Suprapubic skin (tissue), 4 donors: ENCODE results near the gene ZNF564. TPM values are rescaled to one million over a fixed set of nuclear protein-coding genes. Genes with fewer than 3 reads are reported as not detected.

Experiments
- DNase-seq, 2 donors: peaks; one replicate each; pipeline ENCODE4 v3.0.0-alpha.2; 2019; ENCODE audit warnings: low spot score in 2 of 2
- H3K27ac ChIP-seq: fragments of 200-600 bp; sonication (generic); one replicate; pipeline ENCODE4 v1.5.1; 2019
- H3K27me3 ChIP-seq: fragments of 200-600 bp; sonication (generic); one replicate; pipeline ENCODE4 v1.5.1; 2019
- H3K36me3 ChIP-seq: fragments of 200-600 bp; sonication (generic); one replicate; pipeline ENCODE4 v1.5.1; 2019
- H3K4me1 ChIP-seq: fragments of 200-600 bp; sonication (generic); one replicate; pipeline ENCODE4 v1.5.1; 2019
- H3K4me3 ChIP-seq: fragments of 200-600 bp; sonication (generic); one replicate; pipeline ENCODE4 v1.5.1; 2019; ENCODE audit warnings: mild to moderate bottlenecking
- H3K9me3 ChIP-seq: fragments of 200-600 bp; sonication (generic); one replicate; pipeline ENCODE4 v1.5.1; 2019
- CTCF ChIP-seq, 2 donors: fragments of 200-600 bp in 1 of 2; fragments of 450-650 bp in 1 of 2; sonication (generic) in 1 of 2; IDR thresholded peaks; one replicate each; pipeline ENCODE4 v1.5.1; 2016 to 2019; ENCODE audit warnings: antibody characterized with exemption in 2 of 2, mild to moderate bottlenecking in 1 of 2, moderate library complexity in 1 of 2
- EP300 ChIP-seq: sonication (generic); formaldehyde crosslinking; IDR thresholded peaks from one replicate; pipeline ENCODE4 v1.6.1; 2017; ENCODE audit warnings: antibody characterized with exemption
- POLR2A ChIP-seq, 2 donors: fragments of 450-650 bp; IDR thresholded peaks; one replicate each; pipeline ENCODE4 v1.6.1; 2017; ENCODE audit warnings: antibody characterized with exemption in 2 of 2, mild to moderate bottlenecking in 2 of 2, moderate library complexity in 2 of 2
- POLR2AphosphoS5 ChIP-seq, 3 donors: sonication (generic); formaldehyde crosslinking; IDR thresholded peaks; one replicate each; pipeline ENCODE4 v1.6.1; 2017; ENCODE audit warnings: antibody characterized with exemption in 3 of 3
- WGBS: methylation state at CpG from one replicate; pipeline ENCODE4 v1.1.5; 2018; 5-methylcytosine and 5-hydroxymethylcytosine counted together
- total RNA-seq, 4 donors: library from RNA; depleted of rRNA; stranded (reverse); fragments of >200 nt; gene quantifications; one replicate each; pipeline ENCODE4 v1.1.0, GENCODE V29; 2016

Gene ZNF564
- total RNA-seq: 10 to 100 TPM in 1 of 4 donors, 1 to 10 TPM in 3; 5.6 to 17.4 (median 7.6) TPM

- DNase-seq: peak; percentile 97 to 98
- Histone ChIP-seq H3K9me3 (no peaks in the 10 kb centered on the region), H3K27ac (peak within 1 kb of the TSS; percentile 91), H3K4me1 (peaks cover 27% of the 10 kb centered on the region), H3K36me3 (no peaks in the 10 kb centered on the region), H3K27me3 (no peaks in the 10 kb centered on the region), H3K4me3 (peak within 1 kb of the TSS; percentile 66)
- 0% methylated on average over 2 of the region's 49 CpGs for WGBS
- TF ChIP-seq EP300 (no peak), POLR2AphosphoS5 (IDR thresholded peaks at IDR 0.05) (peak in 1 of 3 donors; percentile 38), CTCF (IDR thresholded peaks at IDR 0.05) (no peak), POLR2A (IDR thresholded peaks at IDR 0.05) (peak in 1 of 2 donors; percentile 26)
Measured at GRCh38 chr19:12551060-12551832, at the start of gene ZNF564. ZNF564 (minus strand) TSS chr19:12551482; CDS start chr19:12551332, 150 bp downstream.

- H3K4me1 ChIP-seq: no peaks in the 10 kb centered on the region
- no peak overlapping the region for H3K4me3 ChIP-seq
- DNase-seq: no peak
- peaks cover 24% of the 10 kb centered on the region for H3K36me3 ChIP-seq
- H3K27me3 ChIP-seq: no peaks in the 10 kb centered on the region
- no peak overlapping the region for H3K27ac ChIP-seq
- no peaks in the 10 kb centered on the region for H3K9me3 ChIP-seq
- TF ChIP-seq EP300 (no peak), POLR2A (IDR thresholded peaks at IDR 0.05) (no peak), POLR2AphosphoS5 (IDR thresholded peaks at IDR 0.05) (no peak), CTCF (IDR thresholded peaks at IDR 0.05) (no peak)
- 85% methylated on average over 11 of the region's 11 CpGs for WGBS
Measured at GRCh38 chr19:12597594-12597993, 46.3 kb upstream of the ZNF564 start.

- Histone ChIP-seq H3K27ac (no peak overlapping the region), H3K27me3 (no peaks in the 10 kb centered on the region), H3K9me3 (no peaks in the 10 kb centered on the region), H3K36me3 (peaks cover 19% of the 10 kb centered on the region), H3K4me3 (no peak overlapping the region), H3K4me1 (no peaks in the 10 kb centered on the region)
- 81% methylated on average over 38 of the region's 38 CpGs for WGBS
- no peak for DNase-seq
- TF ChIP-seq EP300 (no peak), POLR2A (IDR thresholded peaks at IDR 0.05) (no peak), CTCF (IDR thresholded peaks at IDR 0.05) (no peak), POLR2AphosphoS5 (IDR thresholded peaks at IDR 0.05) (no peak)
Measured at GRCh38 chr19:12596927-12597548, 45.8 kb upstream of the ZNF564 start.

- H3K27ac ChIP-seq: no peak overlapping the region
- TF ChIP-seq CTCF (IDR thresholded peaks at IDR 0.05): no peak
- no peak for TF ChIP-seq POLR2A (IDR thresholded peaks at IDR 0.05)
- TF ChIP-seq POLR2AphosphoS5 (IDR thresholded peaks at IDR 0.05): no peak
- no peak for TF ChIP-seq EP300
- 92% methylated on average over 10 of the region's 11 CpGs for WGBS
Measured at GRCh38 chr19:12596485-12596884, 45.2 kb upstream of the ZNF564 start.

GRCh38 chr19:12581100-12581499, 29.8 kb upstream of the ZNF564 start:
- Histone ChIP-seq H3K9me3 (peaks cover 13% of the 10 kb centered on the region), H3K27me3 (no peaks in the 10 kb centered on the region), H3K4me3 (no peak overlapping the region), H3K36me3 (peaks cover 56% of the 10 kb centered on the region), H3K4me1 (no peaks in the 10 kb centered on the region), H3K27ac (no peak overlapping the region)
- TF ChIP-seq CTCF (IDR thresholded peaks at IDR 0.05) (no peak), POLR2A (IDR thresholded peaks at IDR 0.05) (no peak), POLR2AphosphoS5 (IDR thresholded peaks at IDR 0.05) (no peak), EP300 (no peak)
- 97% methylated on average over 9 of the region's 9 CpGs for WGBS
- DNase-seq: no peak

More at GRCh38 chr19:12596485-12596884, 45.2 kb upstream of the ZNF564 start:
- H3K36me3 ChIP-seq: peaks cover 19% of the 10 kb centered on the region
- no peaks in the 10 kb centered on the region for H3K4me1 ChIP-seq
- H3K27me3 ChIP-seq: no peaks in the 10 kb centered on the region
- no peaks in the 10 kb centered on the region for H3K9me3 ChIP-seq
- no peak for DNase-seq
- no peak overlapping the region for H3K4me3 ChIP-seq
